IPS-15b (cell line): ENCODE measurements around the gene TXNDC11.

Experiments used
- H3K27me3 ChIP-seq: one replicate; pipeline ENCODE4 v1.6.1; 2013; ENCODE audit warnings: low read length; ENCODE audit not compliant: control insufficient read depth, insufficient read depth
- H3K36me3 ChIP-seq: one replicate; pipeline ENCODE4 v1.6.1; 2013; ENCODE audit warnings: low read length; ENCODE audit not compliant: control insufficient read depth, insufficient read depth
- H3K4me1 ChIP-seq: one replicate; pipeline ENCODE4 v1.6.1; 2013; ENCODE audit warnings: mild to moderate bottlenecking, low read length; ENCODE audit not compliant: control insufficient read depth, insufficient read depth
- H3K4me3 ChIP-seq: one replicate; pipeline ENCODE4 v1.5.1; 2013; ENCODE audit warnings: low read depth, low read length
- H3K9ac ChIP-seq: one replicate; pipeline ENCODE4 v1.6.1; 2013; ENCODE audit warnings: low read depth, mild to moderate bottlenecking, low read length
- H3K9me3 ChIP-seq: one replicate; pipeline ENCODE4 v1.6.1; 2013; ENCODE audit warnings: mild to moderate bottlenecking, low read length; ENCODE audit not compliant: control insufficient read depth, insufficient read depth

Gene TXNDC11

GRCh38 chr16:11768849-11769248 is 26.2 kb upstream of the TXNDC11 start:
- H3K4me3 ChIP-seq: no peak overlapping the region
- H3K36me3 ChIP-seq: peaks cover 17% of the 10 kb centered on the region
- H3K9ac ChIP-seq: no peak overlapping the region
- no peaks in the 10 kb centered on the region for H3K27me3 ChIP-seq
- H3K4me1 ChIP-seq: no peaks in the 10 kb centered on the region
- no peaks in the 10 kb centered on the region for H3K9me3 ChIP-seq

- Histone ChIP-seq H3K36me3 (peaks cover 13% of the 10 kb centered on the region), H3K9me3 (no peaks in the 10 kb centered on the region), H3K27me3 (no peaks in the 10 kb centered on the region), H3K4me1 (no peaks in the 10 kb centered on the region), H3K4me3 (no peak overlapping the region), H3K9ac (no peak overlapping the region)
Measured at GRCh38 chr16:11762431-11762830, 19.8 kb upstream of the TXNDC11 start.

GRCh38 chr16:11759997-11760396 is 17.3 kb upstream of the TXNDC11 start:
- Histone ChIP-seq H3K4me3 (no peak overlapping the region), H3K27me3 (no peaks in the 10 kb centered on the region), H3K36me3 (peaks cover 18% of the 10 kb centered on the region), H3K9ac (no peak overlapping the region), H3K4me1 (no peaks in the 10 kb centered on the region), H3K9me3 (no peaks in the 10 kb centered on the region)

GRCh38 chr16:11759163-11759834 is 16.6 kb upstream of the TXNDC11 start:
- peaks cover 18% of the 10 kb centered on the region for H3K36me3 ChIP-seq
- no peaks in the 10 kb centered on the region for H3K27me3 ChIP-seq
- no peak overlapping the region for H3K4me3 ChIP-seq
- H3K9ac ChIP-seq: no peak overlapping the region
- no peaks in the 10 kb centered on the region for H3K9me3 ChIP-seq
- no peaks in the 10 kb centered on the region for H3K4me1 ChIP-seq

- Histone ChIP-seq H3K9me3 (no peaks in the 10 kb centered on the region), H3K4me1 (no peaks in the 10 kb centered on the region), H3K27me3 (no peaks in the 10 kb centered on the region), H3K36me3 (peaks cover 17% of the 10 kb centered on the region), H3K4me3 (no peak overlapping the region), H3K9ac (no peak overlapping the region)
Measured at GRCh38 chr16:11757671-11758545, 15.3 kb upstream of the TXNDC11 start.

GRCh38 chr16:11756248-11756647 is 13.6 kb upstream of the TXNDC11 start:
- Histone ChIP-seq H3K36me3 (peaks cover 21% of the 10 kb centered on the region), H3K4me3 (no peak overlapping the region), H3K27me3 (no peaks in the 10 kb centered on the region), H3K4me1 (no peaks in the 10 kb centered on the region), H3K9me3 (no peaks in the 10 kb centered on the region), H3K9ac (no peak overlapping the region)

GRCh38 chr16:11755022-11755760 is 12.5 kb upstream of the TXNDC11 start:
- no peak overlapping the region for H3K9ac ChIP-seq
- H3K9me3 ChIP-seq: no peaks in the 10 kb centered on the region
- no peaks in the 10 kb centered on the region for H3K27me3 ChIP-seq
- H3K36me3 ChIP-seq: peaks cover 23% of the 10 kb centered on the region
- no peak overlapping the region for H3K4me3 ChIP-seq
- H3K4me1 ChIP-seq: no peaks in the 10 kb centered on the region

GRCh38 chr16:11752856-11753255 is 10.2 kb upstream of the TXNDC11 start:
- Histone ChIP-seq H3K9me3 (no peaks in the 10 kb centered on the region), H3K4me1 (no peaks in the 10 kb centered on the region), H3K9ac (no peak overlapping the region), H3K27me3 (no peaks in the 10 kb centered on the region), H3K36me3 (peaks cover 19% of the 10 kb centered on the region), H3K4me3 (no peak overlapping the region)

GRCh38 chr16:11750056-11750455 is 7.4 kb upstream of the TXNDC11 start:
- H3K36me3 ChIP-seq: peaks cover 10% of the 10 kb centered on the region
- H3K27me3 ChIP-seq: no peaks in the 10 kb centered on the region
- H3K4me1 ChIP-seq: no peaks in the 10 kb centered on the region
- H3K9ac ChIP-seq: no peak overlapping the region
- H3K9me3 ChIP-seq: no peaks in the 10 kb centered on the region
- no peak overlapping the region for H3K4me3 ChIP-seq

- Histone ChIP-seq H3K27me3 (no peaks in the 10 kb centered on the region), H3K36me3 (peaks cover 10% of the 10 kb centered on the region), H3K4me3 (no peak overlapping the region)
Measured at GRCh38 chr16:11748404-11749254, 6.0 kb upstream of the TXNDC11 start.

GRCh38 chr16:11747949-11748403 is 5.3 kb upstream of the TXNDC11 start:
- H3K27me3 ChIP-seq: no peaks in the 10 kb centered on the region
- peaks cover 8% of the 10 kb centered on the region for H3K36me3 ChIP-seq
- H3K4me1 ChIP-seq: no peaks in the 10 kb centered on the region
- no peak overlapping the region for H3K4me3 ChIP-seq
- H3K9me3 ChIP-seq: no peaks in the 10 kb centered on the region
- no peak overlapping the region for H3K9ac ChIP-seq

More at GRCh38 chr16:11748404-11749254, 6.0 kb upstream of the TXNDC11 start:
- no peaks in the 10 kb centered on the region for H3K4me1 ChIP-seq
- no peak overlapping the region for H3K9ac ChIP-seq
- H3K9me3 ChIP-seq: no peaks in the 10 kb centered on the region
